Gastrocnemius medialis (tissue), 4 donors: ENCODE data around the gene CRAMP1.

Source experiments
- POLR2A ChIP-seq, 2 donors: fragments of 450-650 bp; IDR thresholded peaks; one replicate each; pipeline ENCODE4 v1.6.1; 2017; ENCODE audit warnings: antibody characterized with exemption in 2 of 2, mild to moderate bottlenecking in 2 of 2, moderate library complexity in 2 of 2
- TF ChIP-seq, protein P1 (sequence below), 5 experiments: fragments of 450-650 bp in 3 of 5; fragments of 200-600 bp in 2 of 5; sonication (generic) in 2 of 5; IDR thresholded peaks in 4 of 5; conservative IDR thresholded peaks in 1 of 5; 1 replicate in 4 of 5; 2 replicates in 1 of 5; pipeline ENCODE4 v1.5.1; 2016 to 2019; ENCODE audit warnings: antibody characterized with exemption in 5 of 5, mild to moderate bottlenecking in 3 of 5, moderate library complexity in 3 of 5

DNA sequence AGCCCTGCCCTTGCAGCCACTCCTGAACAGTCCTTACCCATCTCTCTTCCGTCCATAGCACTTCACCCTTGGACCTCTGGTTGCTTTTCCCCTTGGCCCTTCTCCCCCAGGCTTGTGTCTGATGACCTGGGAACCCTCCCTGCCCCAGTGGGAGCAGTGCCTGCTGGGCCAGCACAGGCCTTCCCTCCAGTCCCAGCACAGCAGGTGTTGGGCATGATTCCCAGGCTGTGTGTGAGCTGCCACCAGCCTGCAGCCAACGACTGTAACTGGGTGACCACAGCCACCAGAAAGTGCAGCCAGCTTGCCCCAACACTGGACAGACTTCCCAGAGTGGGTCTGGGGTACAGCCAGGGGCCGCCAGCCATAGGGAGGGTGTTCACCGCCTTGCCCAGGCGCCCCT is 30.0 kb downstream of the CRAMP1 start:
- TF ChIP-seq, protein P1, sequence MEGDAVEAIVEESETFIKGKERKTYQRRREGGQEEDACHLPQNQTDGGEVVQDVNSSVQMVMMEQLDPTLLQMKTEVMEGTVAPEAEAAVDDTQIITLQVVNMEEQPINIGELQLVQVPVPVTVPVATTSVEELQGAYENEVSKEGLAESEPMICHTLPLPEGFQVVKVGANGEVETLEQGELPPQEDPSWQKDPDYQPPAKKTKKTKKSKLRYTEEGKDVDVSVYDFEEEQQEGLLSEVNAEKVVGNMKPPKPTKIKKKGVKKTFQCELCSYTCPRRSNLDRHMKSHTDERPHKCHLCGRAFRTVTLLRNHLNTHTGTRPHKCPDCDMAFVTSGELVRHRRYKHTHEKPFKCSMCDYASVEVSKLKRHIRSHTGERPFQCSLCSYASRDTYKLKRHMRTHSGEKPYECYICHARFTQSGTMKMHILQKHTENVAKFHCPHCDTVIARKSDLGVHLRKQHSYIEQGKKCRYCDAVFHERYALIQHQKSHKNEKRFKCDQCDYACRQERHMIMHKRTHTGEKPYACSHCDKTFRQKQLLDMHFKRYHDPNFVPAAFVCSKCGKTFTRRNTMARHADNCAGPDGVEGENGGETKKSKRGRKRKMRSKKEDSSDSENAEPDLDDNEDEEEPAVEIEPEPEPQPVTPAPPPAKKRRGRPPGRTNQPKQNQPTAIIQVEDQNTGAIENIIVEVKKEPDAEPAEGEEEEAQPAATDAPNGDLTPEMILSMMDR (IDR thresholded peaks at IDR 0.05 in 4 of 5, conservative IDR thresholded peaks at IDR 0.05 in 1 of 5) = no peak
- no peak for TF ChIP-seq POLR2A (IDR thresholded peaks at IDR 0.05)
